GM23338 (cell line): ENCODE results near the gene SPAG16.

Experiments
- CREB1 ChIP-seq: fragments of 250-450 bp; sonication (Bioruptor Pico); IDR thresholded peaks from 2 replicates; pipeline ENCODE4 v1.5.0; 2020; ENCODE audit warnings: low read depth, mild to moderate bottlenecking, moderate library complexity
- CTCF ChIP-seq, 2 experiments: fragments of 200-600 bp in 1 of 2; sonication (generic) in 1 of 2; conservative IDR thresholded peaks; 2 replicates each; pipeline versions ENCODE4 v1.5.1 to v1.6.1; 2016 to 2017; ENCODE audit warnings: antibody characterized with exemption in 2 of 2, low read depth in 2 of 2, mild to moderate bottlenecking in 2 of 2, moderate library complexity in 1 of 2
- ETS1 ChIP-seq: IDR thresholded peaks from 2 replicates; pipeline ENCODE4 v1.6.1; 2016; ENCODE audit warnings: antibody characterized with exemption
- EZH2 ChIP-seq: fragments of 200-600 bp; sonication (generic); IDR thresholded peaks from one replicate; pipeline ENCODE4 v1.8.0; 2017; ENCODE audit warnings: antibody characterized with exemption, mild to moderate bottlenecking, low read depth; ENCODE audit not compliant: unreplicated experiment
- EZH2phosphoT487 ChIP-seq: fragments of 200-600 bp; sonication (generic); IDR thresholded peaks from one replicate; pipeline ENCODE4 v1.8.1; 2018; ENCODE audit warnings: antibody characterized with exemption; ENCODE audit not compliant: unreplicated experiment
- NANOG ChIP-seq: IDR thresholded peaks from 2 replicates; pipeline ENCODE4 v1.6.1; 2016; ENCODE audit warnings: antibody characterized with exemption, borderline replicate concordance
- POLR2AphosphoS5 ChIP-seq: IDR thresholded peaks from 2 replicates; pipeline ENCODE4 v1.6.1; 2016; ENCODE audit warnings: antibody characterized with exemption, low read depth
- REST ChIP-seq: IDR thresholded peaks from one replicate; pipeline ENCODE4 v1.6.1; 2018; ENCODE audit warnings: antibody characterized with exemption; ENCODE audit not compliant: unreplicated experiment
- STAT1 ChIP-seq: IDR thresholded peaks from one replicate; pipeline ENCODE4 v1.6.1; 2016; ENCODE audit warnings: antibody characterized with exemption; ENCODE audit not compliant: unreplicated experiment
- ZNF114 ChIP-seq: fragments of 250-450 bp; sonication (Bioruptor Pico); IDR thresholded peaks from 2 replicates; pipeline ENCODE4 v1.5.0; 2020; ENCODE audit warnings: mild to moderate bottlenecking, moderate library complexity

GRCh38 chr2:213789940-213790339, 505.7 kb downstream of the SPAG16 start:
- TF ChIP-seq CTCF (conservative IDR thresholded peaks at IDR 0.05; ENCODE audit: low read depth in 2 of 2) (no peak), EZH2phosphoT487 (no peak), NANOG (no peak), ZNF114 (no peak), REST (no peak), POLR2AphosphoS5 (no peak), STAT1 (no peak), EZH2 (no peak), ETS1 (no peak), CREB1 (CRISPR knock-in tag) (no peak)
